KMS-11 (cell line): ENCODE data around the gene ACTC1.

Source experiments
- H2AFZ ChIP-seq: fragments of 200-600 bp; sonication (generic); 2 replicates; pipeline ENCODE4 v1.6.1; 2016; ENCODE audit warnings: antibody characterized with exemption, mixed run types, low read depth
- H3K27ac ChIP-seq: fragments of 200-600 bp; sonication (generic); 2 replicates; pipeline ENCODE4 v1.6.1; 2016; ENCODE audit warnings: mild to moderate bottlenecking, mixed run types
- H3K27me3 ChIP-seq: fragments of 200-600 bp; sonication (generic); 2 replicates; pipeline ENCODE4 v1.6.1; 2017; ENCODE audit warnings: mild to moderate bottlenecking, low read depth, mixed run types, moderate library complexity; ENCODE audit not compliant: insufficient read depth
- H3K36me3 ChIP-seq: fragments of 200-600 bp; sonication (generic); 2 replicates; pipeline ENCODE4 v1.6.1; 2017; ENCODE audit warnings: mild to moderate bottlenecking, mixed run types; ENCODE audit not compliant: insufficient read depth
- H3K4me1 ChIP-seq: fragments of 200-600 bp; sonication (generic); 2 replicates; pipeline ENCODE4 v1.6.1; 2016; ENCODE audit warnings: mild to moderate bottlenecking, low read depth, mixed run types; ENCODE audit not compliant: poor library complexity, severe bottlenecking
- H3K4me2 ChIP-seq: fragments of 200-600 bp; sonication (generic); 2 replicates; pipeline ENCODE4 v1.7.0; 2016; ENCODE audit warnings: mild to moderate bottlenecking, mixed run types
- H3K4me3 ChIP-seq: fragments of 200-600 bp; sonication (generic); IDR thresholded peaks from 2 replicates; pipeline ENCODE4 v1.6.1; 2017; ENCODE audit warnings: low read depth, low read length, mixed read lengths; ENCODE audit not compliant: insufficient read depth
- H3K79me2 ChIP-seq: fragments of 200-600 bp; sonication (generic); 2 replicates; pipeline ENCODE4 v1.6.1; 2016; ENCODE audit warnings: low read depth, mixed run types; ENCODE audit not compliant: insufficient read depth
- H3K9ac ChIP-seq: fragments of 200-600 bp; sonication (generic); 2 replicates; pipeline ENCODE4 v1.6.1; 2016; ENCODE audit warnings: mild to moderate bottlenecking, mixed run types
- H4K20me1 ChIP-seq: fragments of 200-600 bp; sonication (generic); 2 replicates; pipeline ENCODE4 v1.6.1; 2016; ENCODE audit warnings: mild to moderate bottlenecking, mixed run types; ENCODE audit not compliant: insufficient read depth
- CTCF ChIP-seq: fragments of 200-600 bp; sonication (generic); conservative IDR thresholded peaks from 2 replicates; pipeline ENCODE4 v1.6.1; 2017; ENCODE audit warnings: low read depth, mild to moderate bottlenecking, antibody characterized with exemption, low read length, moderate library complexity, mixed read lengths

Gene ACTC1

GRCh38 chr15:34773013-34773412, 22.3 kb downstream of the ACTC1 start:
- Histone ChIP-seq H3K27ac (no peak overlapping the region), H3K36me3 (no peaks in the 10 kb centered on the region), H4K20me1 (no peaks in the 10 kb centered on the region), H3K9ac (no peak overlapping the region), H3K79me2 (no peaks in the 10 kb centered on the region), H2AFZ (no peak overlapping the region), H3K4me2 (no peak overlapping the region), H3K4me3 (no peak overlapping the region), H3K27me3 (no peaks in the 10 kb centered on the region), H3K4me1 (no peaks in the 10 kb centered on the region)
- TF ChIP-seq CTCF, result no peak

- Histone ChIP-seq H3K9ac (no peak overlapping the region), H3K27me3 (no peaks in the 10 kb centered on the region), H3K4me1 (no peaks in the 10 kb centered on the region), H3K4me3 (no peak overlapping the region), H2AFZ (no peak overlapping the region), H3K79me2 (no peaks in the 10 kb centered on the region), H3K36me3 (no peaks in the 10 kb centered on the region), H3K27ac (no peak overlapping the region), H3K4me2 (no peak overlapping the region), H4K20me1 (no peaks in the 10 kb centered on the region)
- no peak for TF ChIP-seq CTCF
Measured at GRCh38 chr15:34772312-34772711, 23.0 kb downstream of the ACTC1 start.

- no peak overlapping the region for H2AFZ ChIP-seq
- no peak overlapping the region for H3K27ac ChIP-seq
- H3K9ac ChIP-seq, result no peak overlapping the region
- no peaks in the 10 kb centered on the region for H3K36me3 ChIP-seq
- H3K4me2 ChIP-seq, result no peak overlapping the region
- no peaks in the 10 kb centered on the region for H3K4me1 ChIP-seq
- H3K27me3 ChIP-seq, result no peaks in the 10 kb centered on the region
- no peaks in the 10 kb centered on the region for H3K79me2 ChIP-seq
- TF ChIP-seq CTCF, result no peak
- H3K4me3 ChIP-seq, result no peak overlapping the region
- no peaks in the 10 kb centered on the region for H4K20me1 ChIP-seq
Measured at GRCh38 chr15:34769711-34770110, 25.6 kb downstream of the ACTC1 start.

- H2AFZ ChIP-seq, result no peak overlapping the region
Measured at GRCh38 chr15:34768530-34768929, 26.8 kb downstream of the ACTC1 start.

More at GRCh38 chr15:34768530-34768929, 26.8 kb downstream of the ACTC1 start:
- Histone ChIP-seq H3K9ac (no peak overlapping the region), H3K4me3 (no peak overlapping the region), H3K27me3 (no peaks in the 10 kb centered on the region), H4K20me1 (no peaks in the 10 kb centered on the region), H3K4me1 (no peaks in the 10 kb centered on the region), H3K79me2 (no peaks in the 10 kb centered on the region), H3K4me2 (no peak overlapping the region), H3K27ac (no peak overlapping the region), H3K36me3 (no peaks in the 10 kb centered on the region)
- no peak for TF ChIP-seq CTCF
